Thymus (tissue), 14 donors: ENCODE results near the gene LTBP1. TPM values are rescaled to one million over a fixed set of nuclear protein-coding genes. Genes with fewer than 3 reads are reported as not detected.

Experiments used
- DNase-seq, 9 donors: peaks; one replicate each; pipeline ENCODE4 v3.0.0-alpha.2; 2013; ENCODE audit warnings: low spot score in 9 of 9, low read depth in 6 of 9, missing footprints in 1 of 9
- H3K27ac ChIP-seq, 2 donors: one replicate each; pipeline ENCODE4 v1.5.1; 2013; ENCODE audit warnings: control low read depth in 1 of 2, low read depth in 1 of 2, low read length in 1 of 2, mild to moderate bottlenecking in 1 of 2, moderate library complexity in 1 of 2
- H3K27me3 ChIP-seq, 2 donors: one replicate each; pipeline ENCODE4 v1.5.1; 2013; ENCODE audit warnings: low read length in 1 of 2; ENCODE audit not compliant: control insufficient read depth in 2 of 2, insufficient read depth in 1 of 2
- H3K36me3 ChIP-seq, 2 donors: one replicate each; pipeline ENCODE4 v1.5.1; 2013; ENCODE audit warnings: low read length in 1 of 2, mild to moderate bottlenecking in 1 of 2, moderate library complexity in 1 of 2; ENCODE audit not compliant: control insufficient read depth in 2 of 2, insufficient read depth in 2 of 2
- H3K4me1 ChIP-seq, 2 donors: one replicate each; pipeline ENCODE4 v1.5.1; 2013; ENCODE audit warnings: low read length in 2 of 2; ENCODE audit not compliant: control insufficient read depth in 2 of 2, insufficient read depth in 2 of 2
- H3K4me3 ChIP-seq, 2 donors: one replicate each; pipeline ENCODE4 v1.5.1; 2013; ENCODE audit warnings: low read length in 2 of 2, control low read depth in 1 of 2, mild to moderate bottlenecking in 1 of 2
- H3K9me3 ChIP-seq, 2 donors: one replicate each; pipeline ENCODE4 v1.5.1; 2013; ENCODE audit warnings: low read length in 1 of 2, mild to moderate bottlenecking in 1 of 2; ENCODE audit not compliant: control insufficient read depth in 2 of 2, insufficient read depth in 1 of 2
- WGBS: extraction: QIAGEN DNeasy Blood & Tissue Kit; methylation state at CpG from one replicate; pipeline ENCODE4 v1.1.7; 2013; 5-methylcytosine and 5-hydroxymethylcytosine counted together
- long read RNA-seq, 10 donors: transcript quantifications; one replicate each; lab custom pipeline, GENCODE V29; 2026
- polyA plus RNA-seq: library from polyadenylated mRNA; stranded (reverse); fragments of 200-250 nt; gene quantifications from one replicate; pipeline ENCODE4 v1.2.3, GENCODE V29; 2013
- total RNA-seq: library from RNA; stranded (reverse); fragments of 120-200 nt; gene quantifications from one replicate; pipeline ENCODE4 v1.2.4, GENCODE V29; 2013
- donor health status: healthy.

LTBP1 gene
- total RNA-seq (17.7 TPM), polyA plus RNA-seq (13.3 TPM)
- long read RNA-seq, donor 1 = 0 reads
- long read RNA-seq, donor 2, full-length matches to known transcripts = 1 of 1 reads
- long read RNA-seq, donor 2, partial matches to known transcripts = 0 of 1 reads
- long read RNA-seq, donor 2, other reads (novel, unspliced or antisense) = 0 of 1 reads
- long read RNA-seq, donor 3 = 0 reads
- long read RNA-seq, donor 4, full-length matches to known transcripts = 1 of 15 reads
- long read RNA-seq, donor 4, partial matches to known transcripts = 14 of 15 reads
- long read RNA-seq, donor 4, other reads (novel, unspliced or antisense) = 0 of 15 reads
- long read RNA-seq, donor 5, partial matches to known transcripts = 5 of 5 reads
- long read RNA-seq, donor 5, other reads (novel, unspliced or antisense) = 0 of 5 reads
- long read RNA-seq, donor 6 = 0 reads
- long read RNA-seq, donor 7, partial matches to known transcripts = 16 of 16 reads
- long read RNA-seq, donor 7, other reads (novel, unspliced or antisense) = 0 of 16 reads
- long read RNA-seq, donor 8 = 0 reads
- long read RNA-seq, donor 9 = 0 reads
- long read RNA-seq, donor 10, partial matches to known transcripts = 6 of 6 reads
- long read RNA-seq, donor 10, other reads (novel, unspliced or antisense) = 0 of 6 reads

GRCh38 chr2:32946314-32947075 lies at the start of gene LTBP1:
Gene LTBP1, plus strand, starts transcription at chr2:32946953. Its CDS starts 372 bp downstream, at chr2:32947325.
- no peaks in the 10 kb centered on the region for H3K36me3 ChIP-seq
- peak; percentile 26 to 74 (median 48) for DNase-seq
- H3K27me3 ChIP-seq = peaks cover 4 to 18% of the 10 kb centered on the region in 2 donors
- H3K9me3 ChIP-seq = no peaks in the 10 kb centered on the region
- under 1% methylated on average over 68 of the region's 68 CpGs for WGBS
- H3K4me1 ChIP-seq = peaks cover 6% of the 10 kb centered on the region in 2 donors
- peak within 1 kb of the TSS; percentile 31 to 43 for H3K27ac ChIP-seq
- peak within 1 kb of the TSS; percentile 51 to 69 for H3K4me3 ChIP-seq

GRCh38 chr2:32900246-32900973 lies 46.3 kb upstream of the LTBP1 start:
- DNase-seq = no peak
- H3K4me1 ChIP-seq = no peaks in the 10 kb centered on the region
- no peak overlapping the region for H3K27ac ChIP-seq
- 88% methylated on average over 12 of the region's 12 CpGs for whole genome bisulfite sequencing
- no peaks in the 10 kb centered on the region for H3K36me3 ChIP-seq
- H3K9me3 ChIP-seq = no peaks in the 10 kb centered on the region
- H3K27me3 ChIP-seq = no peaks in the 10 kb centered on the region
- no peak overlapping the region for H3K4me3 ChIP-seq

GRCh38 chr2:32901313-32901712 lies 45.4 kb upstream of the LTBP1 start:
- Histone ChIP-seq H3K4me3 (no peak overlapping the region), H3K36me3 (no peaks in the 10 kb centered on the region), H3K27ac (no peak overlapping the region), H3K27me3 (no peaks in the 10 kb centered on the region), H3K4me1 (no peaks in the 10 kb centered on the region), H3K9me3 (no peaks in the 10 kb centered on the region)
- 93% methylated on average over 7 of the region's 7 CpGs for WGBS
- DNase-seq = no peak

- Histone ChIP-seq H3K4me1 (no peaks in the 10 kb centered on the region), H3K4me3 (no peak overlapping the region), H3K36me3 (no peaks in the 10 kb centered on the region), H3K27me3 (no peaks in the 10 kb centered on the region), H3K27ac (no peak overlapping the region), H3K9me3 (no peaks in the 10 kb centered on the region)
- 43% methylated on average over 1 of the region's 1 CpG for WGBS
- no peak for DNase-seq
Observed at GRCh38 chr2:32902174-32902573, 44.6 kb upstream of the LTBP1 start.

GRCh38 chr2:32902986-32903385 lies 43.8 kb upstream of the LTBP1 start:
- 85% methylated on average over 4 of the region's 4 CpGs for WGBS
- Histone ChIP-seq H3K27me3 (no peaks in the 10 kb centered on the region), H3K36me3 (no peaks in the 10 kb centered on the region), H3K4me1 (no peaks in the 10 kb centered on the region), H3K27ac (no peak overlapping the region), H3K9me3 (no peaks in the 10 kb centered on the region), H3K4me3 (no peak overlapping the region)
- no peak for DNase-seq

- 97% methylated on average over 3 of the region's 3 CpGs for WGBS
- no peak overlapping the region for H3K4me3 ChIP-seq
- H3K4me1 ChIP-seq = no peaks in the 10 kb centered on the region
- no peaks in the 10 kb centered on the region for H3K36me3 ChIP-seq
- H3K27me3 ChIP-seq = no peaks in the 10 kb centered on the region
- no peaks in the 10 kb centered on the region for H3K9me3 ChIP-seq
- H3K27ac ChIP-seq = no peak overlapping the region
- DNase-seq = no peak
Observed at GRCh38 chr2:32904074-32904473, 42.7 kb upstream of the LTBP1 start.

GRCh38 chr2:32904751-32905150 lies 42.0 kb upstream of the LTBP1 start:
- 89% methylated on average over 3 of the region's 3 CpGs for WGBS
- Histone ChIP-seq H3K4me1 (no peaks in the 10 kb centered on the region), H3K9me3 (no peaks in the 10 kb centered on the region), H3K27me3 (no peaks in the 10 kb centered on the region), H3K4me3 (no peak overlapping the region), H3K36me3 (no peaks in the 10 kb centered on the region), H3K27ac (no peak overlapping the region)
- no peak for DNase-seq

GRCh38 chr2:32905270-32905669 lies 41.5 kb upstream of the LTBP1 start:
- Histone ChIP-seq H3K9me3 (no peaks in the 10 kb centered on the region), H3K4me3 (no peak overlapping the region), H3K36me3 (no peaks in the 10 kb centered on the region), H3K27me3 (no peaks in the 10 kb centered on the region), H3K4me1 (no peaks in the 10 kb centered on the region), H3K27ac (no peak overlapping the region)
- DNase-seq = no peak
- 76% methylated on average over 3 of the region's 3 CpGs for WGBS
